ENCODE measurements around the gene TMEM17.

GRCh38 chr2:62478093-62478580 lies 27.9 kb downstream of the TMEM17 start:
- no peak for TF ChIP-seq POLR2A (IDR thresholded peaks at IDR 0.05)
- no peak for TF ChIP-seq CTCF (IDR thresholded peaks at IDR 0.05)

Data from testis (tissue), 2 donors.